PFSK-1 (cell line): ENCODE results near the gene SLC29A2.

Source experiments
- FOXP2 ChIP-seq: optimal IDR thresholded peaks from 2 replicates; pipeline ENCODE3; 2011; ENCODE audit warnings: borderline replicate concordance, control low read depth, inconsistent platforms; ENCODE audit not compliant: insufficient read depth; ENCODE audit errors: extremely low read length, extremely low read depth
- POLR2AphosphoS5 ChIP-seq: IDR thresholded peaks from 2 replicates; pipeline ENCODE4 v1.6.1; 2012; ENCODE audit warnings: low read depth, mild to moderate bottlenecking, control low read depth, low read length, moderate library complexity
- SIN3A ChIP-seq: IDR thresholded peaks from 2 replicates; pipeline ENCODE4 v1.6.1; 2012; ENCODE audit warnings: mild to moderate bottlenecking, low read length, moderate library complexity, borderline replicate concordance; ENCODE audit not compliant: insufficient read depth
- TAF1 ChIP-seq: IDR thresholded peaks from 2 replicates; pipeline ENCODE4 v1.6.1; 2012; ENCODE audit warnings: low read length, control low read depth, borderline replicate concordance; ENCODE audit not compliant: insufficient read depth

- TF ChIP-seq POLR2AphosphoS5 (no peak), TAF1 (no peak), FOXP2 (no peak), SIN3A (no peak)
Measured at GRCh38 chr11:66334605-66335442, 36.7 kb downstream of the SLC29A2 start.
